Omental fat pad (tissue), 4 donors: ENCODE measurements around the gene KHNYN. TPM values are rescaled to one million over a fixed set of nuclear protein-coding genes. Genes with fewer than 3 reads are reported as not detected.

ENCODE experiments used
- ATAC-seq: fragments of 150-250 bp; one replicate; pipeline ENCODE4 v1.9.1; 2016; ENCODE audit warnings: mild to moderate bottlenecking, moderate library complexity; ENCODE audit not compliant: low FRiP score
- DNase-seq: peaks from one replicate; pipeline ENCODE4 v3.0.0-alpha.2; 2019; ENCODE audit warnings: low spot score
- CTCF ChIP-seq, 3 donors: fragments of 450-650 bp; IDR thresholded peaks; one replicate each; pipeline ENCODE4 v1.5.1; 2016 to 2017; ENCODE audit warnings: antibody characterized with exemption in 3 of 3, mild to moderate bottlenecking in 3 of 3, moderate library complexity in 2 of 3
- total RNA-seq, 4 donors: library from RNA; depleted of rRNA; stranded (reverse); fragments of >200 nt; gene quantifications; one replicate each; pipeline ENCODE4 v1.1.0, GENCODE V29; 2016

The KHNYN gene
- total RNA-seq, 4 donors from 2014 or later, result 32.1 to 77.1 (median 43.5) TPM

DNA sequence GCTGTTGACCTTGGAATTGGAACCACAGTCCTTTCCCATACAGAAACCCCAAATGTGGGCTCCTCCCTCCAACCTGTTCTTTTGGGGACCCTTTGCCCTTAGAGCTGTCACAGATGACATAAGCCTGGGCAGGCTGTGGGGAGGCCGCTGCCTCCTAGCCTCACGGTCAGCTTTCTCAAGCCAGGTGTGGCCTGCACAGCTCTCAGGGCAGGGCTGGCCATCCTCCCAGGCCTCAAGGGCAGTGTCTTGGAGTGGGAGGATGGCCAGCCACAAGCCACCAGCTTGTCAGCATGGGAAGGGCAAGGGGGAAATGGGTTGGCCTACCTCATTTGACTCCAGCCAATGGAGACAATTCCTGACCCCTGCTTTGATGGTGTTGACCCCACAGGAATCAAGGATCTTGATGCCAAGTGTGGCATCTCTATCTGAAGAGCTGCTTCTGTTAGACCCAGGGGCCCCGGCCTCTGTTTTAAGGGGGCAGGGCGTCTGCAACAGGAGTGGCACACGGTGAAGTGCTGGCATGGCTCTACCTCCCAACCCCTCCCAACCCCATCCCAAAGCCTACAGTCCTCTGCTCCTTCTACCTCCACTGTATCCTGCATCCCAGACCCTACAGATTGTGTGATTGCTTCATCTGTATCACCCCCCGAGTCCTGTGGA lies 11.8 kb upstream of the KHNYN start:
- ATAC-seq, result no peak
- DNase-seq, result no peak
- no peak for TF ChIP-seq CTCF (IDR thresholded peaks at IDR 0.05)

DNA sequence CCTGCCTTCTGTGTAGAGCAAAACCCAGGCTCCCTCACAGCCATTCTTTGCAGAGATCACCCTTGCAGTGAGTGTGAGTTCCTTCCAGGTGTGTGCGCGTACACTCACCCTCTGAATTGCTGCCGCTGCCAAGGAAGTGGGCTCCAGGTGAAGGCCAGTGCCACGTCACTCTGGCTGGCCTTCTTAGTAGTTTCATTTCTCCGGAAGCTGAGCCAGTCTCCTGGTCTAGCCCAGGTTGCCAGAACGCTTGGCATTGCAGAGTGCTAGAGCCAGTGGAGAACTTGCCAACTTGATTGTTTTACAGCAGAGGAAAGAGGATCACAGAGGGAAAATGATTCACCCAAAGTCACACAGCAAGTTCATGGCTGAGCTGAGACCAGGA lies 11.3 kb upstream of the KHNYN start:
- TF ChIP-seq CTCF (IDR thresholded peaks at IDR 0.05), result no peak
- ATAC-seq (peak; percentile 77), DNase-seq (no peak)

- no peak for TF ChIP-seq CTCF (IDR thresholded peaks at IDR 0.05)
- DNase-seq (no peak), ATAC-seq (no peak)
Observed at GRCh38 chr14:24422261-24422660, 7.5 kb upstream of the KHNYN start.

GRCh38 chr14:24422694-24423601 lies 6.8 kb upstream of the KHNYN start:
- no peak for TF ChIP-seq CTCF (IDR thresholded peaks at IDR 0.05)
- ATAC-seq, result no peak
- no peak for DNase-seq

DNA sequence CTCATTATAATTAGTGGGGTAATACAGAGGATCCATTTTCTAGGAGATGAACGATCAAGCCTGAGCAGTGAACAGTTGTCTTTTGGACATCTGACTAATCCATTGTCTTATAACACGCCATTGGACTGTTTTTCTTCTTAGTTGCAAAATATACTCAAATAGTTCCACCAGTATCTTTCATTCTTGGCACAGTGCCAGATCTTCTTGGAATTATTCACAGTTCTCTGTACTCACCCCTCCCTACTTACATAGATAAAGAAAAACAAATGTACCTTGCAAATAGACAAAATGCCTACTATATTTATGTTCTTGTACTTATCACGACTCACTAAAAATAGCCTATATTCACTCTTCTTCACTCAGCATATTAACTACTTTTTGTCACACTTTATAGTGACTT lies 4.0 kb upstream of the KHNYN start:
- TF ChIP-seq CTCF (IDR thresholded peaks at IDR 0.05), result no peak
- ATAC-seq (no peak), DNase-seq (no peak)

DNA sequence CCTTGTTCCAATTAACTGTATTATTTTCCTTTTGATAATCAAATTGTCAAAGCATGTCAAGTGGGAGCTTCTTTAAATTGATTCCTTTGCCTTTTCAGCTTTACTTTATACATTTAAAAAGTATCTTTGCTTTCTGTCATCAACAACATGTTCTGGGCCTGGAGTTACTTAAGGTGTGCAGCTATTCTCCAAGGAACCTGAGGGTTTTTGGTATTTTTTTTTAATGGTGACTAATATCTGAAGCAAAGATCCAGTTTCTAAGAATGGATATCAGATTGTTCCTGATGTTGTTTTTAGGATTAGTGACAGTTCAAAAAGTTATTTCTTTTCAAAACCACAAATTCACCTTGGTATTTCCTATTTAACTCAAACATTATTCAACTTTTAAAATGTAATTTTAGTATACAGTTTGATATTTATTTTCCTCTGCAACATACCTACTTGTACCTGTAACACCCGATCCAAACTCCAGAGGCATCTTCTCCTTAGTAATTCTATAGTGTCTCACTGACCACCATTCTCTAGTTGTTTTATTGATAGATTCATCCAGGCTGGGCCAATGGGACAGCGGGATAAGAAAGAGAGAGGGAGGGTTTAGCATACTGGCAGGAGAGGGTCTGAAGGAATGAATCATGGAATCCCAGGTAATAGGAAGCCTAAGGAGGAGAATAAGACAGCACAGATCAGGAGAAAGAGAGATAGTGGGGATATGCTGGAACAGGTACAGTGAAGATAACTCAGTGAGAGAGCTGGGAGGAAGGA lies 3.4 kb upstream of the KHNYN start:
- TF ChIP-seq CTCF (IDR thresholded peaks at IDR 0.05), result no peak
- no peak for DNase-seq
- ATAC-seq, result no peak
